HG03095 (cell line): ENCODE measurements around the gene OR8H3.
"Not testable (repeated sequence)": the region's sequence is repeated elsewhere in the genome, so short reads cannot be mapped to it uniquely, and the experiment has no call there.

Experiments used
- ATAC-seq: cut with Tn5 transposase; IDR thresholded peaks from one replicate; pipeline ENCODE4 v1.9.1; 2021; ENCODE audit warnings: moderate library complexity; ENCODE audit not compliant: unreplicated experiment

The OR8H3 gene

DNA sequence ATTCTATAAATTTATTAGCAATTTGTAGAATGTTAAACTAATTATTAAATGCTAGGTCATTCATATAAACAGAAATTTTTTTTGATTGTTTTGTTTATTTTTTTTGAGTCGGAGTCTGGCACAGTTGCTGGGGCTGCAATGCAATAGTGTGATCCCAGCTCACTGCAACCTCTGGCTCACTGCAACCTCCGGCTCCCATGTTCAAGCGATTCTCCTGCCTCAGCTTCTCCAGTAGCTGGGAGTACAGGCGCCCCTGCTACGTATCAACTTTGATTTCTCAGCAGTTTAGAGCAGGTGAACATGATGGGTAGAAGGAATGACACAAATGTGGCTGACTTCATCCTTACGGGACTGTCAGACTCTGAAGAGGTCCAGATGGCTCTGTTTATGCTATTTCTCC is at the start of gene OR8H3:
OR8H3 (plus strand) TSS at position 301 of the 400 bp plus-strand sequence; CDS start at position 301, 0 bp downstream.
- no peak for ATAC-seq

DNA sequence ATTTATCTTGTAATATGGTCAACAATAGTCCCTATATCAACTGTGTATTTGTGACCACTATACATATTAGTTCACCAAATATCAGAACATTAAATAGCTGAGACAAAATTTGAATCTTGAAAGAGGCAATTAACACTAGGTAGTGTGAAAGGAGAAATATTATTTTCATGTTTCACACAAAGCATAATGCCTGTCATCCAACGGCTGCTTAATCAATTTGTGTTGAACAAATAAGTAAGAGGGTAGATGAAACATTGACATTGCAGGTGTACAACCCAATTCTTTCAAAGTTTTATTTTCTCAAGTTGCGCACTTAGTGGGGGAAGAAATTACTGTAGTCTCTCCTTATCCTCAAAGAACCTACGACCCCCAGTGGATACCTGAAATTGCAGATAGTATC is 32.5 kb upstream of the OR8H3 start:
- ATAC-seq: no peak

DNA sequence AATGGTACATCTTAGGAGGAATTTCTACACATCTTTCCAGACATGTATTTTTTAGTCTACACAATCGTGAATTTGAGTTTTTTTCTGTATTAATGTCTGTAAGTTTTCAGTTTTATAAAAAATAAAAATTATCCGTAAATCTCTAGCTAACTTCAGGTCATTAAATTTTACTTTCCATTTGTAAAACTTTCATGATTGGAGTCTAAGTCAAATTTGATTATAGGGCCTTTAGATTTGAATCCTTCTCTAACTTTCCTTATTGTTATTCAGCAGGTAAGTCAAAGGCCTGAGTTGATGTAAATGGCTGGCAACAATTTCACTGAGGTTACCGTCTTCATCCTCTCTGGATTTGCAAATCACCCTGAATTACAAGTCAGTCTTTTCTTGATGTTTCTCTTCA is 29.2 kb upstream of the OR8H3 start, which contains the start of gene OR8I2:
OR8I2 (plus strand) TSS at position 301 of the 400 bp plus-strand sequence; CDS start at position 301, 0 bp downstream.
- ATAC-seq: no peak

DNA sequence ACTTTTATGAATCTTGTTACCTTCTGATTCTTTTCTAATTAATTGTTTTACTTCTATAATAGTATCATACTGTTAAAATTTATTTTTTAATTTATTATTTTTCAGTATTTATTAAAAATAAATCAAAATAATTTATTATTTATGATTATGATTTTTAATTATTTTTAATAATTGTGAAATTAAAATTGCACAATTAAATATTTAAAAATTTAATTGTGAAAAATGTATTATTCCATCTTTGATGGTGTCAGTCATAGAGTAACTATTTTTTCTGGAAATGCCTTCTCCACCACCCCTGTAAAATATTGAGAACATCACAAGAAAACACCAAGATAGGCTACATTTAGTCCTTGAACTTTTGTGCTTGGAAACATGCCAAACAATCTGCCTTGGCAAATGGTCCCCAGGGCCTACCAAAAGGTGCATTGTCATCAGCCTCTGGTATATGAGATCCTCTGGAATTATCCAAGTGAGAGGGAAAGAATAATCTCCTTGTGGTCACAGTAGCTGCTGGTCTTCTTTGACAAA is 18.9 kb upstream of the OR8H3 start, which contains the start of gene OR8H2:
OR8H2 (plus strand) TSS at position 478 of the 528 bp plus-strand sequence. CDS start 1,356 bp downstream, outside the sequence.
- no peak for ATAC-seq

DNA sequence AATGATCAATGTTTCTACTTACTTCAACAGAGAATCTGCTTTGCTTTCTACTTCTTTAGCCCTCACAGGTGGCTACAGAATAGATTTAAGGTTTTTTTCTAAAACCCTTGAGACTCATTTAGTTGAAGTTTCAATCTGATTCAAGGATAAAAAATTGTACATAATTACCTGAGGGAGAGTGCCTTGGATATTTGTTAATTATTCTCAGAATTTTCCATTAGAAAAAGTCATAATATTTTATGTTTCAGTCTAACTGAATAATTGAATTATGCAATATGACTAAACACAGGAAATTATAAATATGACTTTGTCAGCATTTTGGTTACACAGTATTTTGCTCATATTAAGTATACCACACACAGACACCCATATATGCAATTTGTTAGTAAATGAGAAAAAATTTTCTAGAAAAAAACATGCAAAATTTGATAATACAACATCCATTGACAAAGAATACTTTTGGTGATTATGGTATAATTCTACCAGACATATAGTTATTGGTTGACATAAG is 18.0 kb downstream of the OR8H3 start, which contains the start of gene OR8J3:
OR8J3 (minus strand) TSS at position 51 of the 511 bp plus-strand sequence. CDS start 2,483 bp downstream, outside the sequence.
- ATAC-seq: no peak

DNA sequence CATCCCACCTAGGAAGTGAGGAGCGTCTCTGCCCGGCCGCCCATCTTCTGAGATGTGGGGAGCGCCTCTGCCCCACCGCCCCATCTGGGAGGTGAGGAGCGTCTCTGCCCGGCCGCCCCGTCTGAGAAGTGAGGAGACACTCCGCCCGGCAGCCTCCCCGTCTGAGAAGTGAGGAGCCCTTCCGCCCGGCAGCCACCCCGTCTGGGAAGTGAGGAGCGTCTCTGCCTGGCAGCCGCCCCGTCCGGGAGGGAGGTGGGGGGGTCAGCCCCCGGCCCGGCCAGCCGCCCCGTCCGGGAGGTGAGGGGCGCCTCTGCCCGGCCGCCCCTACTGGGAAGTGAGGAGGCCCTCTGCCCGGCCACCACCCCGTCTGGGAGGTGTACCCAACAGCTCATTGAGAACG is 21.5 kb downstream of the OR8H3 start:
- ATAC-seq: not testable (repeated sequence)

DNA sequence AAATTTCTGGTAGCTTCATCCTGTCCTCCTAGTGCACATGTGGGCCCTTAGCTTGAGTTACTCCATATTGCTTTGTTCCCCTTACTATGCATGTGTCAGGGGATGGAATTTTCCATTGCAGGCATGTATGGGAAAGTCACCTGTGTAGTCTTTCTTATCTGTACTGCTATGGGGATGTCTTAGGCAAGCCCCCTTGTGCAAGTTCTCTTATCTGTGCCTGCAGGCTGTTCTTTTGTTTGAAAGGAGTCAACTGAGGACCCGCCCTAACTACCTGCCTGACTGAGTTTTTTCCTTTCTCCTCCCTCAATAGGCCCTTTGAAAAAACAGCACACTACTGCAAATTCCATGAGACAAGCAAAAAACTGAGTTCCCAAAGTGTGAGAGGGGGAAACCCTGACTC is 29.2 kb downstream of the OR8H3 start:
- ATAC-seq: no peak

DNA sequence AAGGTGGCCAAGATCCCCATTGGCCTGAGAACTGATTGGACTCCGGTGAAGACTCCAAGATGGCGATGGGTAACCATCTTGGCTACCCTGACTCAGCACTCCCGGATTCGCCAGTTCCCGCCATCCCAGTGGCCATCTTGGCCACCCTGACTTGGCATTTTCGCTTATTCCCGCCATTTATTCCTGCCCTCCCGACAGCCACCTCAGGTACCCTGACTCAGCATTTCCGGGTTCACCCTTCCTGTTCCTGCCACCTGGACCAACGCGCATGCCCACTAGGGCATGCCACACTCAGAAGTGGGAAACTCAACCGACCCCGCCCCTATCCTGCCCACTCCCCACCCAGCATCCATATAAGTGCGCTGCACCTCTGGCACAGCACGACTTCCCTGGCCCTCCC is 30.2 kb downstream of the OR8H3 start:
- no peak for ATAC-seq

- ATAC-seq: no peak
These were observed 38.0 kb downstream of the OR8H3 start, which contains the start of gene OR8K5 for GRCh38 chr11:56160217-56160616. OR8K5 (minus strand) TSS chr11:56160317; CDS start chr11:56160317, 0 bp downstream.

GRCh38 chr11:56163804-56164203 is 41.6 kb downstream of the OR8H3 start:
- ATAC-seq: no peak

GRCh38 chr11:56172256-56172830 is 50.2 kb downstream of the OR8H3 start:
- ATAC-seq: no peak
